CD4-positive, alpha-beta T cell treated with Interferon gamma for 1 hour (primary cell): Measurements from ENCODE around the gene VPREB1.
"Not testable (repeated sequence)": the region's sequence is repeated elsewhere in the genome, so short reads cannot be mapped to it uniquely, and the experiment has no call there.

Source experiments
- DNase-seq: peaks from one replicate; pipeline ENCODE4 v3.0.0-alpha.2; 2020

VPREB1 gene

GRCh38 chr22:22246706-22247105 lies 2.1 kb downstream of the VPREB1 start:
- DNase-seq = no peak

DNA sequence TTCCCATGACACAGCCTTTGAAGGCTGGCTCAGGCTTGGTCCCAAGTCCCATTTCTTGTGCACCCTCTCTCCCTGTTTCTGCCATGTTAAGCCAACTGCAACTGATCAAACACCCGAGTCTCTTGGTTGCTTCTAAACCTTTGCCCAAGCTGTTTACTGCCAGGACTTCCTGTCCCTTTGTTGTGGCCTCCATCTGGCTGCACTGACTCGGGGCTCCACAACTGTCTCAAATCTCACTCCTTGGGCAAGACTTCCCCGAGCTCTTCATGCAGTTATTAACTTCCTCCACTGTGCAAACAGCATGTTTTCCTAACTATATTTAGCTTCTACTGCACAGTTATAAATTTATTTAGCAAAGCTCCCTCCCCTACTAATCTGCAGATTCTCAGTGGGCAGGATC lies 4.3 kb downstream of the VPREB1 start:
- DNase-seq = no peak

DNA sequence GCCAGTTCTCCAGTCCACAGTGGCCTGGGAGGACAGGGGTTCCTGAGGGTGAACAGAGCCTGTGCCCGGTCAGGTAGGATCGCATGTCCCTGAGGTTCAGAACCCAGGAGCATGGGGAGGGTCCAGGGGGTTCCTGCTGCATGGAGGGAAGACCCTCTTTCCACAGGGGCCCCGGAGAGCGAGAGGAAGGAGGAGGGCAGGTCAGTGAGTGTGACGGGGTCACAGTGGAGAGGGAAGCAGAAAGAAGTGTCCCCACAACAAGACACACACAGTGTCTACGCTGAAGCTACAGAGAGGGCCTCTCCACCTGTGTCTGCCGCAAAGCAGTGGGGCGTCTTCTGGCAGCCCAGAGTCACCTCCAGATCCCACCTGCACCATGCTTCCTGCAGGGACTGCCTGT lies 6.1 kb downstream of the VPREB1 start:
- not testable (repeated sequence) for DNase-seq

- not testable (repeated sequence) for DNase-seq
Observed at GRCh38 chr22:22256133-22256532, 11.5 kb downstream of the VPREB1 start.

DNA sequence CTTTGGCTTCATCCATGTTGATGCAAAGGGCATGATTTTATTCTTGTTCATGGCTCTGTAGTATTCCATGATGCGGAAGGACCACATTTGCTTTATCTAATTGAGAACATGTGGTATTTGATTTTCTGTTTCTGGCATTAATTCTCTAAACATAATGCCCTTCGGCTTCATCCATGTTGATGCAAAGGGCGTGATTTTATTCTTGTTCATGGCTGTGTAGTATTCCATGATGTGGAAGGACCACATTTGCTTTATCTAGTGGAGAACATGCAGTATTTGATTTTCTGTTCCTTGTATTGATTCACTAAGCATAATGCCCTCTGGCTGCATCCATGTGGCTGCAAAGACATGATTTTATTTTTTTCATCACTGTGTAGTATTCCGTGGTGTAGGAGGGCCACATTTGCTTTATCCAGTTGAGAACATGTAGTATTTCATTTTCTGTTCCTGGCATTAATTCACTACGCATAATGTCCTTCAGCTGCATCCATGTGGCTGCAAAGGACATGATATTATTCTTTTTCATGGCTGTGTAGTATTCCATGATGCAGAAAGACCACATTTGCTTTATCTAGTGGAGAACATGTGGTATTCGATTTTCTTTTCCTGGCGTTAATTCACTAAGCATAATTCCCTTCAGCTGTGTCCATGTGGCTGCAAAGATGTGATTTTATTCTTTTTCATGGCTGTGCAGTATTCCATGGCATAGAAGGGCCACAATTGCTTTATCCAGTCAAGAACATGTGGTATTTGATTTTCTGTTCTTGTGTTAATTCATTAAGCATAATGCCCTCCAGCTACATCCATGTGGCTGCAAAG lies 14.2 kb downstream of the VPREB1 start:
- DNase-seq = not testable (repeated sequence)

DNA sequence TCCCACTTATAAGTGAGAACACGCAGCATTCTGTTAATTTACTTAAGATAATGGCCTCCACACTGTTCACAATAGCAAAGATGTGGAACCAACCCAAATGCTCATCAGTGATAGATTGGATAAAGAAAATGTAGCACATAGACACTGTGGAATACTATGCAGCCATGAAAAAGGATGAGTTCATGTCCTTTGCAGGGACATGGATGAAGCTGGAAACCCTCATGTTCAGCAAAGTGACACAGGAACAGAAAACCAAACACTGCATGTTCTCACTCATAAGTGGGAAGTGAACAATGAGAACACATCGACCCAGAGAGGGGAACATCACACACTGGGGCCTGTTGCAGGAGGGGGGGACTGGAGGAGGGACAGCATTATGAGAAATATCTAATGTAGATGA lies 15.6 kb downstream of the VPREB1 start:
- not testable (repeated sequence) for DNase-seq

GRCh38 chr22:22260586-22260985 lies 16.0 kb downstream of the VPREB1 start:
- not testable (repeated sequence) for DNase-seq

- DNase-seq = not testable (repeated sequence)
Observed at GRCh38 chr22:22262332-22263074, 17.9 kb downstream of the VPREB1 start.

DNA sequence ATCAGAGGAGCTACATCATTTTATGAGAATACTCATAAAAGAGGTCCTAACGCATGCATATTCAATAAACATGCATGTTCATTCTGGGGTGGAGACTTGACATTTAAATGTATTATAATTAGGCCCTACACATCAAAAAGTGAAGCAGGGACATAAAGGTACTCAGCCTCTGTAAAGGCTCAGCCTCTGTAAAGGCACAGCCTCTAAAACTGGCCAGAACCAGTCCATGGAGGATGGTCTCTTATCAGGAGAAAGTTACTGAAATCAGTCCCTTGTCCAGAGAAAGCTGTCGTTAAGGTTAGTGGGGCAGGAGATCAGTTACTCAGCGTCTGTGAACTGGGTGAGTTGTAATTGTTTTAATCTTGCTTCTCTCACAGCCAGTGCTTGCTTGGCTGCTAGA lies 19.2 kb downstream of the VPREB1 start:
- DNase-seq = not testable (repeated sequence)

DNA sequence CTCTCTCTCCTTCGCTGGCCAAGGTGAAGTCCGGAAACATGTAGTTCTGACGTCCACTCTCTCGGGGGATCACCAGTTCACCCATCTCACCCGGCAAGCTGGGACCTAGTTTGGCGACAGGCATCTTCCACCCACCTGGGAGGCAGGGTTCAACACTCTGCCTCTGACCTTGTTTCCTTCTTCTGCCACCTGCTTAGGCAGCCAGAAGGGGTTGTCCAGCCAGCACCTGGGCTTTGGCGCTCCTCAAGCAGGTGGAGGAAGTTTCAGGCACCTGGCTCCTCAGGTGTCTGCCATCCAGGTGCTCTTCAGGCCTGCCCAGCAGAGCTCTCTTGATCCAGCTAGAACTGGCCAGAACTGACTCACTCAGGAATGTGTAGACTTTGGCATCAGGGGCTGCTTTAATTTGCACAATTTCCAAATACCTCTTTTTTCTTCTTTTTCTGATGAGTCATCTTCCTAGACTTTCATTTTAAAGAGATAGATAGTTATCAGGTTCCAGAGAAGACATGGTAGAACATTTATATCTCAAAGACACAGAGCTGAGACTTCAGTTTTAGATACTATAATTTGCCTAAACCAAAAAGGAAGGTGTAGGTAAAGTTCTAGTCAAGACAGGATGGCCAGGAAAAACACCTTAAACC lies 25.6 kb downstream of the VPREB1 start:
- DNase-seq = not testable (repeated sequence)

DNA sequence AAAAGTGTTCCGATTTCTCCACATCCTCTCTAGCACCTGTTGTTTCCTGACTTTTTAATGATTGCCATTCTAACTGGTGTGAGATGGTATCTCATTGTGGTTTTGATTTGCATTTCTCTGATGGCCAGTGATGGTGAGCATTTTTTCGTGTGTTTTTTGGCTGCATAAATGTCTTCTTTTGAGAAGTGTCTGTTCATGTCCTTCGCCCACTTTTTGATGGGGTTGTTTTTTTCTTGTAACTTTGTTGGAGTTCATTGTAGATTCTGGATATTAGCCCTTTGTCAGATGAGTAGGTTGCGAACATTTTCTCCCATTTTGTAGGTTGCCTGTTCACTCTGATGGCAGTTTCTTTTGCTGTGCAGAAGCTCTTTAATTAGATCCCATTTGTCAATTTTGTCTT lies 32.8 kb downstream of the VPREB1 start:
- DNase-seq = not testable (repeated sequence)

- DNase-seq = not testable (repeated sequence)
Observed at GRCh38 chr22:22284962-22285756, 40.6 kb downstream of the VPREB1 start.

DNA sequence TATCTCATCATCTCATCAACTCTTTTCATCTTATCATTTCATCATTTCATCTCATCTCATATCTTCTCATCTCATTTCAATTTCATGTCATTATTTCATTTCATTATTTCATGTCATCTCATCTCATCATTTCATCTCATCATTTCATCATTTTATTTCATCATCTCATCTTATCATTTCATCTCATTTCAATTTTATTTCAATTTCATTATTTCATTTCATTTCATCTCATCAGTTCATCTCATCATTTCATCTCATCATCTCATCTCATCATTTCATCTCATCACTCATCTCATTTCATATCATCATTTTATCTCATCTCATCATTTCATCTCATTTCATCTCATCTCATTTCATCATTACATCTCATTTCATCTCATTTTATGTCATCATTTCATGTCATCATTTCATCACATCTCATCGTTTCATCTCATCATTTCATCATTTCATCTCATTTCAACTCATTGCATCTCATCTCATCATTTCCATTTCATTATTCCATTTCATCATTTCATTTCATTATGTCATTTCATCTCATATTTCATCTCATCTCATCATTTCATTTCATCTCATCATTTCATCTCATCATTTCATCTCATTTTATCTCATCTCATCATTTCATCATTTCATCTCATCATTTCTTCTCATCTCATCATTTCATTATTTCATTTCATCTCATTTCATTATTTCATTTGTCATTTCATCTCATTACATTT lies 42.0 kb downstream of the VPREB1 start:
- DNase-seq = not testable (repeated sequence)

- DNase-seq = not testable (repeated sequence)
Observed at GRCh38 chr22:22287106-22287626, 42.6 kb downstream of the VPREB1 start.

DNA sequence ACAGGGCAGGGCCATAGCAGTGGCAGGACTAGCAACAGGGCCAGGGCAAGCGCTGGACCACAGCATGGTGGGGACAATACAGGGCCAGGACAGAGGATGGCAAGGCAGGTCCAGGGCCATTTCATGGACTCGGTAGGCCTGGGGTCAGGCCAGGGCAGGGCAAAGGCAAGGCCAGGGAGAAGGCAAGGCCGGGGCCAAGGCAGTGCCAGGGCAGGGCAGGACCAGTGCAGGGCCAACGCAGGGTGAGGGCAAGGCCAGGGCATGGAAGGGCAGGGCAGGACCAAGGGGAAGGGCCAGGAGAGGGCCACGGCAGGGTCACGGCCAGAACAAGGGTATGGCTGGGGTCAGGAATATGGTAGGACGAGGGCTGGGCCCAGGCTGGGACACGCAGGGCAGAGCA lies 45.1 kb downstream of the VPREB1 start:
- not testable (repeated sequence) for DNase-seq

DNA sequence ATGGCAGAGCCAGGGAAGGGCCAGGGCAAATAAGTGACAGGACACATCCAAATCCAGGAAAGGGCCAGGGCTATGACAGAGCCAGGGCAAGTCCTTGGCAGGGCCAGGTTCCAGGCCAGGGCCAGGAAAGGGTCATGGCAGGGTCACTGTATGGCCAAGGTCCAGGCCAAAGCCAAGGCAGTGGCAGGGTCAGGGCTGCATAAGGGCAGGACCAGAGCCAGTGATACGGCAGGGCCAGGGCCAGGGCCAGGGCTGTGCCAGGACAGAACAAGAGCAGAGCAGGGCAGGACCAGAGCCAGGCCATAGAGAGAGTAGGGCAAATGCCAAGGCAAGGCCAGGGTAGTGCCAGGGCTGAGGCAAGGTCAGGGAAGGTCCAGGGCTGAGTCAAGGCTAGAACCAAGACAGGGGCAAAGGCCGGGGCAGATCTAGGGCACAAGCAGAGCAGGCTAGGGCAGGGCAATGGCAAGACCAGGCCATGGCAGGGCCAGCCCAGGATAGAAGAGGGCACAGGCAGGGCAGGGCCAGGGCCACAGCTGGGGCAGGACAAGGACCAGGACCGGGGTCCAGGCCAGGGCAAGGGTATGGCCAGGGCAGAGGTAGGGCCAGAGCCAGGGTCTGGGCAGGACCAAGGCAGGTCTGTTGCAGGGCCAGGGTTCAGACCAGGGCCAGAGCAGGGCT lies 46.7 kb downstream of the VPREB1 start:
- not testable (repeated sequence) for DNase-seq

- DNase-seq = not testable (repeated sequence)
Observed at GRCh38 chr22:22292656-22293055, 48.1 kb downstream of the VPREB1 start.

DNA sequence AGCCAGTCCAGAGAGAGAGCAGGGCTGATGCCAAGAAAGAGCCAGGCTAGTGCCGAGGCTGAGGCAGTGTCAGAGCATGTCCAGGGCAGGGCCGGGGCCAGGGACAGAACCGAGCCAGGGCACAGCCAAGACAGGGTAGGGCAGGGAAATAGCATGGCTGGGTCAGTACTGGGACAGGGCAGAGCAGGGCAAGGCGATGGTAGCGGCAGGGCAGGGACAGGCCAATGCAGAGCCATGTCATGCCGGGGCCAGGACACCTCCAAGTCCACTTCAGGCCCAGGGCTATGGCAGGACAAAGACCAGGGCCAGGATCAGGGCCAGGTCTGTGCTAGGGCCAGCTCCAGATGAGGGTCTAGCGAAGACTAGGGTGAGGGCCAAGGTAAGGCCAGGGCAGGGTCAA lies 48.9 kb downstream of the VPREB1 start:
- not testable (repeated sequence) for DNase-seq

GRCh38 chr22:22294641-22295040 lies 50.1 kb downstream of the VPREB1 start:
- DNase-seq = not testable (repeated sequence)
